ENCODE results near the gene RAB7A.

- TF ChIP-seq CTCF (IDR thresholded peaks at IDR 0.05; ENCODE audit: poor library complexity, severe bottlenecking) (no peak), EP300 (conservative IDR thresholded peaks at IDR 0.05; ENCODE audit: poor library complexity, severe bottlenecking) (no peak), POLR2AphosphoS5 (IDR thresholded peaks at IDR 0.05) (no peak), EZH2 (IDR thresholded peaks at IDR 0.05; ENCODE audit: borderline replicate concordance, insufficient read depth, low read length, poor library complexity, severe bottlenecking) (no peak)
These were observed 17.0 kb downstream of the RAB7A start for GRCh38 chr3:128742821-128743594.

Measured in neural cell (in vitro differentiated cells).